GM23338 (cell line): ENCODE measurements around the gene GCM1. TPM values are rescaled to one million over a fixed set of nuclear protein-coding genes. Genes with fewer than 3 reads are reported as not detected.
A peak's percentile ranks its signal among the peaks of the same experiment; 100 is the strongest.

Experiments
- ATAC-seq: fragments of 200-7000 bp; cut with Tn5 transposase; 3 replicates; pipeline ENCODE4 v1.9.1; 2020
- DNase-seq: peaks from one replicate; pipeline ENCODE4 v3.0.0-alpha.2; 2015; ENCODE audit warnings: low spot score
- H2AFZ ChIP-seq: fragments of 200-600 bp; sonication (generic); 2 replicates; pipeline ENCODE4 v1.8.0; 2016; ENCODE audit warnings: antibody characterized with exemption, mild to moderate bottlenecking, moderate library complexity
- H3F3A ChIP-seq: fragments of 200-600 bp; sonication (generic); replicated peaks from 2 replicates; pipeline ENCODE4 v1.8.0; 2017; ENCODE audit warnings: antibody characterized with exemption, mixed run types, low read depth
- H3K27ac ChIP-seq: fragments of 200-600 bp; sonication (generic); 2 replicates; pipeline ENCODE4 v1.6.1; 2016; ENCODE audit warnings: low read depth
- H3K27me3 ChIP-seq: fragments of 200-600 bp; sonication (generic); 2 replicates; pipeline ENCODE4 v1.8.0; 2016; ENCODE audit warnings: mild to moderate bottlenecking, mixed run types, moderate library complexity; ENCODE audit not compliant: insufficient read depth
- H3K36me3 ChIP-seq: fragments of 200-600 bp; sonication (generic); 2 replicates; pipeline ENCODE4 v1.8.0; 2016; ENCODE audit warnings: mild to moderate bottlenecking; ENCODE audit not compliant: insufficient read depth
- H3K4me1 ChIP-seq: fragments of 200-600 bp; sonication (generic); 2 replicates; pipeline ENCODE4 v1.8.0; 2016; ENCODE audit warnings: mild to moderate bottlenecking, moderate library complexity; ENCODE audit not compliant: insufficient read depth
- H3K4me2 ChIP-seq: fragments of 200-600 bp; sonication (generic); 2 replicates; pipeline ENCODE4 v1.7.1; 2017; ENCODE audit warnings: mixed run types
- H3K4me3 ChIP-seq: fragments of 200-600 bp; sonication (generic); 2 replicates; pipeline ENCODE4 v1.6.1; 2016; ENCODE audit warnings: mixed run types
- H3K79me2 ChIP-seq: fragments of 200-600 bp; sonication (generic); replicated peaks from 2 replicates; pipeline ENCODE4 v1.8.0; 2017; ENCODE audit warnings: mild to moderate bottlenecking; ENCODE audit not compliant: insufficient read depth
- H3K9me2 ChIP-seq: fragments of 200-600 bp; sonication (generic); 2 replicates; pipeline ENCODE4 v1.8.0; 2017; ENCODE audit not compliant: insufficient read depth
- H4K20me1 ChIP-seq: fragments of 200-600 bp; sonication (generic); replicated peaks from 2 replicates; pipeline ENCODE4 v1.8.0; 2017; ENCODE audit warnings: mild to moderate bottlenecking; ENCODE audit not compliant: insufficient read depth
- H3K27ac Mint-ChIP-seq: 2 replicates; pipeline ENCODE4 v1.8.0; 2020; ENCODE audit warnings: inconsistent platforms, mild to moderate bottlenecking, moderate library complexity, mixed read lengths
- H3K27me3 Mint-ChIP-seq: 3 replicates; pipeline ENCODE4 v1.8.0; 2022; ENCODE audit warnings: low read depth, mild to moderate bottlenecking, moderate library complexity, mixed read lengths, inconsistent platforms; ENCODE audit not compliant: insufficient read depth, poor library complexity
- H3K36me3 Mint-ChIP-seq: 3 replicates; pipeline ENCODE4 v1.8.0; 2021; ENCODE audit warnings: low read depth, mild to moderate bottlenecking, inconsistent platforms, moderate library complexity, mixed read lengths
- H3K4me1 Mint-ChIP-seq: 3 replicates; pipeline ENCODE4 v1.8.0; 2020; ENCODE audit warnings: mild to moderate bottlenecking, inconsistent platforms, mixed read lengths
- H3K4me3 Mint-ChIP-seq: 3 replicates; pipeline ENCODE4 v1.8.0; 2021; ENCODE audit warnings: moderate library complexity, mild to moderate bottlenecking, inconsistent platforms, mixed read lengths
- H3K9me3 Mint-ChIP-seq: 3 replicates; pipeline ENCODE4 v1.8.0; 2020; ENCODE audit warnings: moderate library complexity, mild to moderate bottlenecking, inconsistent platforms, mixed read lengths
- EZH2 ChIP-seq: fragments of 200-600 bp; sonication (generic); IDR thresholded peaks from one replicate; pipeline ENCODE4 v1.8.0; 2017; ENCODE audit warnings: antibody characterized with exemption, mild to moderate bottlenecking, low read depth; ENCODE audit not compliant: unreplicated experiment
- EZH2phosphoT487 ChIP-seq: fragments of 200-600 bp; sonication (generic); IDR thresholded peaks from one replicate; pipeline ENCODE4 v1.8.1; 2018; ENCODE audit warnings: antibody characterized with exemption; ENCODE audit not compliant: unreplicated experiment
- JUNB ChIP-seq: IDR thresholded peaks from one replicate; pipeline ENCODE4 v1.6.1; 2016; ENCODE audit warnings: antibody characterized with exemption; ENCODE audit not compliant: unreplicated experiment
- NANOG ChIP-seq: IDR thresholded peaks from 2 replicates; pipeline ENCODE4 v1.6.1; 2016; ENCODE audit warnings: antibody characterized with exemption, borderline replicate concordance
- POLR2AphosphoS5 ChIP-seq: IDR thresholded peaks from 2 replicates; pipeline ENCODE4 v1.6.1; 2016; ENCODE audit warnings: antibody characterized with exemption, low read depth
- STAT1 ChIP-seq: IDR thresholded peaks from one replicate; pipeline ENCODE4 v1.6.1; 2016; ENCODE audit warnings: antibody characterized with exemption; ENCODE audit not compliant: unreplicated experiment
- ZNF114 ChIP-seq: fragments of 250-450 bp; sonication (Bioruptor Pico); IDR thresholded peaks from 2 replicates; pipeline ENCODE4 v1.5.0; 2020; ENCODE audit warnings: mild to moderate bottlenecking, moderate library complexity
- polyA plus RNA-seq: library from polyadenylated mRNA; unstranded; fragments of >200 nt; fragmentation: Nextera tagmentation; extraction: Ambion mirVana; gene quantifications from 2 replicates; pipeline ENCODE4 v1.2.1, GENCODE V29; 2016
- total RNA-seq: library from RNA; depleted of rRNA; stranded (reverse); fragments of >200 nt; shearing (Covaris generic); gene quantifications from 2 replicates; pipeline ENCODE4 v1.2.3, GENCODE V29; 2014
- TF ChIP-seq, protein P1 (sequence below), 2 experiments: fragments of 200-600 bp in 1 of 2; sonication (generic) in 1 of 2; conservative IDR thresholded peaks; 2 replicates each; pipeline versions ENCODE4 v1.5.1 to v1.6.1; 2016 to 2017; ENCODE audit warnings: antibody characterized with exemption in 2 of 2, low read depth in 2 of 2, mild to moderate bottlenecking in 2 of 2, moderate library complexity in 1 of 2
- TF ChIP-seq, protein P2 (sequence below): IDR thresholded peaks from one replicate; pipeline ENCODE4 v1.6.1; 2018; ENCODE audit warnings: antibody characterized with exemption; ENCODE audit not compliant: unreplicated experiment

The GCM1 gene
- total and polyA plus RNA-seq, 2 experiments from 2014 or later = not detected

DNA sequence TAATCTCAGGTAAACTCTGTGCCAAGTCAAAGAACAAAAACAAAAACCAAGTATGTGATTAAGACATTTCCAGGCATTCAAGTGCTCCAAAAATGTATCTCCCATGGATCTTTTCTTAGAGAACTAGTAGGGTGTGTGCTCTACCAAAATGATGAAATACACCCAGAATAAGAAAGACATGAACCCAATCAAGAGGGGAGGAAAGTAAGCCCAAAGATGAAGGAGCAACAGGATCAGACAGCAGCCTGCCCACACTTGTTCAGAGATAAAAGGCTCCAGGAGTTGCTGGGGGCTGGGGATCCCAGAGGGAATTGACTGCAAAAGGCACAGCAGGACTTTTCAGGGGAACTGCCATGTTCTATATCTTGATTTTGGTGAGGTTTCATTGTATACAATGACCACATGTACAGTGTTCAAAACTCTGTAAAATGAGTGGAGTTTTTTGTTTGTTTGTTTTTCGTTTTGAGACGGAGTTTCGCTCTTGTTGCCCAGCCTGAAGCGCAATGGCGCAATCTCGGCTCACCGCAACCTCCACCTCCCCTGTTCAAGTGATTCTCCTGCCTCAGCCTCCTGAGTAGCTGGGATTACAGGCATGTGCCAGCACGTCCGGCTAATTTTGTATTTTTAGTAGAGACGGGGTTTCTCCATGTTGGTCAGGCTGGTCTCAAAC, 24.4 kb downstream of the GCM1 start:
- no peaks in the 10 kb centered on the region for H3K36me3 Mint-ChIP-seq
- H4K20me1 ChIP-seq = no peaks in the 10 kb centered on the region
- H3K79me2 ChIP-seq = no peaks in the 10 kb centered on the region
- H3K4me1 Mint-ChIP-seq = peaks cover 20% of the 10 kb centered on the region
- peak overlapping the region; percentile 70; the same call in 1 of the 2 replicates for H2AFZ ChIP-seq
- ATAC-seq (no peak), DNase-seq (no peak)
- no peak for TF ChIP-seq EZH2
- H3K27ac Mint-ChIP-seq = no peak overlapping the region
- no peaks in the 10 kb centered on the region for H3K9me2 ChIP-seq
- no peak overlapping the region for H3K27ac ChIP-seq
- H3K9me3 Mint-ChIP-seq = no peaks in the 10 kb centered on the region
- no peaks in the 10 kb centered on the region for H3K36me3 ChIP-seq
- H3K4me1 ChIP-seq = peaks cover 12% of the 10 kb centered on the region
- no peak overlapping the region for H3K4me3 Mint-ChIP-seq
- H3K4me3 ChIP-seq = no peak overlapping the region
- no peaks in the 10 kb centered on the region for H3F3A ChIP-seq
- H3K27me3 ChIP-seq = no peaks in the 10 kb centered on the region
- H3K27me3 Mint-ChIP-seq = no peaks in the 10 kb centered on the region
- H3K4me2 ChIP-seq = no peak overlapping the region

DNA sequence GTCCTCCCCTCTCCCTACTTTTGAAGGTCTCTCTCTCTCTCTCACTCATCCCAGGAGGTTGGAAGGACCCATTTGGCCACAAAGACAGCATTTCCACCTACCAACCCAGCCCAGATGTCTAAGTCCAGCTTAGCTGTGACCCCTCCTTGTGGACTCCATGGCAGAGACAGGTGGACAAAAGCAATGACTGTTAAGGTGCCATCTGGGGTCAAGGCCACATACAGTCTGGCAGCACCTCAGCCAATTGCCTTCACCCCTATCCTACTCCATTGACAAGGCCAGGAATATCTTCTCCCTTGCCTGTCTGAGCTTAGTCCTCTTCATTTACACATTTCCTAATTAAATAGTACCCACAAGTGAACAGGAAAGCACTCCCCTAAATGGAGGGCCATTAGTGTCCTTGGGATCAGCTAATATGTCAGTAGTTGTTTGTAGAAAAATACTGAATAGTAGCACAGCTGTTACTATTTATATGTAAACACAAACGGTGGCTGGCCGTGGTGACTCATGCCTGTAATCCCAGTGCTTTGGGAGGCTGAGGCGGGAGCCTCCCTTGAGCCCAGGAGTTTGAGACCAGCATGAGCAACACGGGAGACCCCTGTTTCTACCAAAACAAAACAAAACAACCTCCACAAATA, 28.8 kb downstream of the GCM1 start:
- Histone ChIP-seq H3K27me3 (no peaks in the 10 kb centered on the region), H3K4me2 (peak overlapping the region; percentile 11; the same call in 1 of the 2 replicates), H4K20me1 (no peaks in the 10 kb centered on the region), H3K79me2 (no peaks in the 10 kb centered on the region), H2AFZ (no peak overlapping the region), H3K27ac (no peak overlapping the region; the same call in 1 of the 2 replicates), H3F3A (no peaks in the 10 kb centered on the region), H3K4me3 (no peak overlapping the region), H3K4me1 (peaks cover 19% of the 10 kb centered on the region), H3K9me2 (no peaks in the 10 kb centered on the region; the same call in 1 of the 2 replicates), H3K36me3 (no peaks in the 10 kb centered on the region)
- no peaks in the 10 kb centered on the region for H3K36me3 Mint-ChIP-seq
- peak; percentile 64 for DNase-seq
- no peak overlapping the region; the same call in 2 of the 3 replicates for H3K4me3 Mint-ChIP-seq
- peak overlapping the region; percentile 56 for H3K27ac Mint-ChIP-seq
- TF ChIP-seq NANOG = peak; percentile 32; the same call in 1 of the 2 replicates
- TF ChIP-seq, protein P1, sequence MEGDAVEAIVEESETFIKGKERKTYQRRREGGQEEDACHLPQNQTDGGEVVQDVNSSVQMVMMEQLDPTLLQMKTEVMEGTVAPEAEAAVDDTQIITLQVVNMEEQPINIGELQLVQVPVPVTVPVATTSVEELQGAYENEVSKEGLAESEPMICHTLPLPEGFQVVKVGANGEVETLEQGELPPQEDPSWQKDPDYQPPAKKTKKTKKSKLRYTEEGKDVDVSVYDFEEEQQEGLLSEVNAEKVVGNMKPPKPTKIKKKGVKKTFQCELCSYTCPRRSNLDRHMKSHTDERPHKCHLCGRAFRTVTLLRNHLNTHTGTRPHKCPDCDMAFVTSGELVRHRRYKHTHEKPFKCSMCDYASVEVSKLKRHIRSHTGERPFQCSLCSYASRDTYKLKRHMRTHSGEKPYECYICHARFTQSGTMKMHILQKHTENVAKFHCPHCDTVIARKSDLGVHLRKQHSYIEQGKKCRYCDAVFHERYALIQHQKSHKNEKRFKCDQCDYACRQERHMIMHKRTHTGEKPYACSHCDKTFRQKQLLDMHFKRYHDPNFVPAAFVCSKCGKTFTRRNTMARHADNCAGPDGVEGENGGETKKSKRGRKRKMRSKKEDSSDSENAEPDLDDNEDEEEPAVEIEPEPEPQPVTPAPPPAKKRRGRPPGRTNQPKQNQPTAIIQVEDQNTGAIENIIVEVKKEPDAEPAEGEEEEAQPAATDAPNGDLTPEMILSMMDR (conservative IDR thresholded peaks at IDR 0.05; ENCODE audit: low read depth in 2 of 2) = no peak
- peaks cover 30% of the 10 kb centered on the region for H3K4me1 Mint-ChIP-seq
- H3K9me3 Mint-ChIP-seq = 0 out of 3 replicates have a peak, but pooled peaks cover 6% of the 10 kb centered on the region
- peak; percentile 85 for ATAC-seq
- H3K27me3 Mint-ChIP-seq = no peaks in the 10 kb centered on the region

GRCh38 chr6:53119349-53119748, 29.3 kb downstream of the GCM1 start:
- H3K4me1 ChIP-seq = peaks cover 19% of the 10 kb centered on the region
- no peak for ATAC-seq
- H3K4me3 ChIP-seq = no peak overlapping the region
- TF ChIP-seq, protein P1 (conservative IDR thresholded peaks at IDR 0.05; ENCODE audit: low read depth in 2 of 2) = no peak
- no peak for TF ChIP-seq JUNB
- no peak for TF ChIP-seq POLR2AphosphoS5
- no peak for TF ChIP-seq ZNF114 (CRISPR knock-in tag)
- TF ChIP-seq STAT1 = no peak
- TF ChIP-seq, protein P2, sequence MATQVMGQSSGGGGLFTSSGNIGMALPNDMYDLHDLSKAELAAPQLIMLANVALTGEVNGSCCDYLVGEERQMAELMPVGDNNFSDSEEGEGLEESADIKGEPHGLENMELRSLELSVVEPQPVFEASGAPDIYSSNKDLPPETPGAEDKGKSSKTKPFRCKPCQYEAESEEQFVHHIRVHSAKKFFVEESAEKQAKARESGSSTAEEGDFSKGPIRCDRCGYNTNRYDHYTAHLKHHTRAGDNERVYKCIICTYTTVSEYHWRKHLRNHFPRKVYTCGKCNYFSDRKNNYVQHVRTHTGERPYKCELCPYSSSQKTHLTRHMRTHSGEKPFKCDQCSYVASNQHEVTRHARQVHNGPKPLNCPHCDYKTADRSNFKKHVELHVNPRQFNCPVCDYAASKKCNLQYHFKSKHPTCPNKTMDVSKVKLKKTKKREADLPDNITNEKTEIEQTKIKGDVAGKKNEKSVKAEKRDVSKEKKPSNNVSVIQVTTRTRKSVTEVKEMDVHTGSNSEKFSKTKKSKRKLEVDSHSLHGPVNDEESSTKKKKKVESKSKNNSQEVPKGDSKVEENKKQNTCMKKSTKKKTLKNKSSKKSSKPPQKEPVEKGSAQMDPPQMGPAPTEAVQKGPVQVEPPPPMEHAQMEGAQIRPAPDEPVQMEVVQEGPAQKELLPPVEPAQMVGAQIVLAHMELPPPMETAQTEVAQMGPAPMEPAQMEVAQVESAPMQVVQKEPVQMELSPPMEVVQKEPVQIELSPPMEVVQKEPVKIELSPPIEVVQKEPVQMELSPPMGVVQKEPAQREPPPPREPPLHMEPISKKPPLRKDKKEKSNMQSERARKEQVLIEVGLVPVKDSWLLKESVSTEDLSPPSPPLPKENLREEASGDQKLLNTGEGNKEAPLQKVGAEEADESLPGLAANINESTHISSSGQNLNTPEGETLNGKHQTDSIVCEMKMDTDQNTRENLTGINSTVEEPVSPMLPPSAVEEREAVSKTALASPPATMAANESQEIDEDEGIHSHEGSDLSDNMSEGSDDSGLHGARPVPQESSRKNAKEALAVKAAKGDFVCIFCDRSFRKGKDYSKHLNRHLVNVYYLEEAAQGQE = no peak
- no peak for TF ChIP-seq EZH2phosphoT487

More at GRCh38 chr6:53119349-53119748, 29.3 kb downstream of the GCM1 start:
- H3K4me2 ChIP-seq = no peak overlapping the region
- H3K4me1 Mint-ChIP-seq = peaks cover 30% of the 10 kb centered on the region
- no peaks in the 10 kb centered on the region for H3K36me3 Mint-ChIP-seq
- H3K36me3 ChIP-seq = no peaks in the 10 kb centered on the region
- no peaks in the 10 kb centered on the region for H3K27me3 ChIP-seq
- H3K79me2 ChIP-seq = no peaks in the 10 kb centered on the region
- no peak for DNase-seq
- H3K9me2 ChIP-seq = no peaks in the 10 kb centered on the region; the same call in 1 of the 2 replicates
- H3K27ac Mint-ChIP-seq = no peak overlapping the region
- H4K20me1 ChIP-seq = no peaks in the 10 kb centered on the region
- H2AFZ ChIP-seq = no peak overlapping the region
- H3K4me3 Mint-ChIP-seq = no peak overlapping the region; the same call in 2 of the 3 replicates
- no peaks in the 10 kb centered on the region for H3K27me3 Mint-ChIP-seq
- no peaks in the 10 kb centered on the region for H3F3A ChIP-seq
- H3K27ac ChIP-seq = no peak overlapping the region; the same call in 1 of the 2 replicates
- 0 out of 3 replicates have a peak, but pooled peaks cover 6% of the 10 kb centered on the region for H3K9me3 Mint-ChIP-seq
